Mucosa of stomach (tissue), 1 donor: ENCODE results near the gene SEC16B.

Source experiments
- H3K27me3 ChIP-seq: one replicate; pipeline ENCODE4 v1.7.0; 2013; ENCODE audit warnings: mild to moderate bottlenecking, low read length; ENCODE audit not compliant: control insufficient read depth, insufficient read depth
- H3K36me3 ChIP-seq: one replicate; pipeline ENCODE4 v1.7.0; 2013; ENCODE audit warnings: low read length; ENCODE audit not compliant: control insufficient read depth, insufficient read depth
- H3K4me1 ChIP-seq: one replicate; pipeline ENCODE4 v1.7.0; 2013; ENCODE audit warnings: mild to moderate bottlenecking, low read length; ENCODE audit not compliant: control insufficient read depth, insufficient read depth
- H3K4me3 ChIP-seq: one replicate; pipeline ENCODE4 v1.7.0; 2013; ENCODE audit warnings: low read length
- H3K9ac ChIP-seq: one replicate; pipeline ENCODE4 v1.7.0; 2013; ENCODE audit warnings: mild to moderate bottlenecking, low read length, moderate library complexity
- H3K9me3 ChIP-seq: one replicate; pipeline ENCODE4 v1.7.0; 2013; ENCODE audit warnings: mild to moderate bottlenecking, low read length, moderate library complexity; ENCODE audit not compliant: control insufficient read depth
- donor health status: Pancreatic carcinoma.

Gene SEC16B

DNA sequence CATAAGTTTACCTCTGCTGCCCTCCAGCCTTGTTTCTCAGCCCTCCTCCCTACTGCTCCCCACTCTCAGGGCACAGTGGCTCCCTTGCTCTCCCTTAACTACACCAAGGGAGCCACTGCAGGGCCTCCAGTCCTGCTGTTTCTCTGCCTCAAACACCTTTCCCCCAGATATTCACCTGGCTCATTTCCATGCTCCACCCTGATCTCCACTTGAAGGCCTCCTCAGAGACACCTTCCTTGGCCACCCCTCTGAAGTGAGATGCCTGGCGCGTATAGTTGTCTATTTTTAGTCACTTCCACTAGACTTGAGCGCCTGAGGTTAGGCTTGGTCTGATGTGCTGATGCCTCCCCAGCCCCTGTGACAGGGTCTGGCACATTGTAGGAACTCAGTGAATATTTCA, 34.9 kb downstream of the SEC16B start:
- no peaks in the 10 kb centered on the region for H3K4me1 ChIP-seq
- no peaks in the 10 kb centered on the region for H3K9me3 ChIP-seq
- H3K4me3 ChIP-seq = no peak overlapping the region
- H3K9ac ChIP-seq = no peak overlapping the region
- no peaks in the 10 kb centered on the region for H3K36me3 ChIP-seq
- no peaks in the 10 kb centered on the region for H3K27me3 ChIP-seq

DNA sequence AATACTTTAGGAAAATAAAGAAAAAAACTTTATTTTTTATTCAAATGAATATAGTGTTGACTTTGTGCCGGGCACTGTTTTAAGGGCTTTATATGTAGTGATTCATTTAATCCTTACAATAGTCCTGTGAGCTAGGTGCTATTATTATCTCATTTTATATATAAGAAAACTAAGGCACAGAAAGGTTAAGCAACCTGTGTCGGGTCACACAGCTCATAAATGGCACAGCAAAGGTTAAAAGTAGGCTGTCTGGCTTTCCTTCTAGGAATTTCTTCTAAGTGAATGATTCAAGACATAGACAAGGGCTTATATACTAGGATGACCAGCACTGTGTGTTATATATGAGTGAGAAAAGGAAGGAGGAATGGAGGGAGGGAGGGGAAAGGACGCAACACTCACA, 35.4 kb downstream of the SEC16B start:
- Histone ChIP-seq H3K4me1 (no peaks in the 10 kb centered on the region), H3K27me3 (no peaks in the 10 kb centered on the region), H3K4me3 (no peak overlapping the region), H3K9me3 (no peaks in the 10 kb centered on the region), H3K9ac (no peak overlapping the region), H3K36me3 (no peaks in the 10 kb centered on the region)

GRCh38 chr1:177933881-177934280, 36.0 kb downstream of the SEC16B start:
- Histone ChIP-seq H3K9me3 (no peaks in the 10 kb centered on the region), H3K27me3 (no peaks in the 10 kb centered on the region), H3K4me3 (no peak overlapping the region), H3K9ac (no peak overlapping the region), H3K36me3 (no peaks in the 10 kb centered on the region), H3K4me1 (no peaks in the 10 kb centered on the region)

- Histone ChIP-seq H3K9ac (no peak overlapping the region), H3K27me3 (no peaks in the 10 kb centered on the region), H3K36me3 (no peaks in the 10 kb centered on the region)
These were observed 37.7 kb downstream of the SEC16B start for GRCh38 chr1:177932123-177932522.

GRCh38 chr1:177928952-177929351, 40.9 kb downstream of the SEC16B start:
- Histone ChIP-seq H3K36me3 (no peaks in the 10 kb centered on the region), H3K27me3 (no peaks in the 10 kb centered on the region), H3K4me1 (no peaks in the 10 kb centered on the region), H3K9ac (no peak overlapping the region), H3K9me3 (no peaks in the 10 kb centered on the region), H3K4me3 (no peak overlapping the region)

More at GRCh38 chr1:177932123-177932522, 37.7 kb downstream of the SEC16B start:
- Histone ChIP-seq H3K4me3 (no peak overlapping the region), H3K4me1 (no peaks in the 10 kb centered on the region), H3K9me3 (no peaks in the 10 kb centered on the region)

GRCh38 chr1:177928194-177928593, 41.7 kb downstream of the SEC16B start:
- Histone ChIP-seq H3K36me3 (no peaks in the 10 kb centered on the region), H3K9ac (no peak overlapping the region)

GRCh38 chr1:177927021-177927596, 42.7 kb downstream of the SEC16B start:
- no peak overlapping the region for H3K4me3 ChIP-seq
- no peaks in the 10 kb centered on the region for H3K36me3 ChIP-seq
- no peaks in the 10 kb centered on the region for H3K4me1 ChIP-seq
- no peak overlapping the region for H3K9ac ChIP-seq
- H3K27me3 ChIP-seq = no peaks in the 10 kb centered on the region
- no peaks in the 10 kb centered on the region for H3K9me3 ChIP-seq

More at GRCh38 chr1:177928194-177928593, 41.7 kb downstream of the SEC16B start:
- no peaks in the 10 kb centered on the region for H3K27me3 ChIP-seq
- H3K4me3 ChIP-seq = no peak overlapping the region
- no peaks in the 10 kb centered on the region for H3K4me1 ChIP-seq
- H3K9me3 ChIP-seq = no peaks in the 10 kb centered on the region

- Histone ChIP-seq H3K36me3 (no peaks in the 10 kb centered on the region), H3K9me3 (no peaks in the 10 kb centered on the region), H3K4me3 (no peak overlapping the region), H3K4me1 (no peaks in the 10 kb centered on the region), H3K9ac (no peak overlapping the region), H3K27me3 (no peaks in the 10 kb centered on the region)
These were observed 43.7 kb downstream of the SEC16B start for GRCh38 chr1:177926201-177926600.

- H3K9me3 ChIP-seq = no peaks in the 10 kb centered on the region
- H3K4me3 ChIP-seq = no peak overlapping the region
- no peaks in the 10 kb centered on the region for H3K4me1 ChIP-seq
- H3K9ac ChIP-seq = no peak overlapping the region
- no peaks in the 10 kb centered on the region for H3K36me3 ChIP-seq
- H3K27me3 ChIP-seq = no peaks in the 10 kb centered on the region
These were observed 44.9 kb downstream of the SEC16B start for GRCh38 chr1:177925006-177925405.

DNA sequence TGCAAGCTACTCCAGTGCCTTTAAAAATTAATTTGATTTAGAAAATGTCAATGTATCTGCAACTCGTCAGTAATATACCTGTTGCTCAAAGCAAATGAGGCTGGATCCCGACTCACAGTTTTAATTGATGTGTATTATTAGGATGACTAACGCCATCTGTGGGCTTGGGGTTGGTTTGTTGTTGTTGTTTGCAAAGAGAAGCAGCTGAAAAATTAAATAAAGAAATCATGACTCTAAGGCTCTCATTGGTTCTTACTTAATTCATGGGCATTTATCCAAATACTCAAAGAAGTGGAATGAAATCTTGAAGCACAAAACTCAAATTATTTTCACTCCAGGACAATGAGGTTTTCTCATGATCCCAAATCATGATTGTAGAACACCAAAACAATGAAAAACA, 46.4 kb downstream of the SEC16B start:
- no peaks in the 10 kb centered on the region for H3K27me3 ChIP-seq
- no peak overlapping the region for H3K4me3 ChIP-seq
- no peaks in the 10 kb centered on the region for H3K36me3 ChIP-seq
- no peaks in the 10 kb centered on the region for H3K9me3 ChIP-seq
- H3K9ac ChIP-seq = no peak overlapping the region
- no peaks in the 10 kb centered on the region for H3K4me1 ChIP-seq

- Histone ChIP-seq H3K36me3 (no peaks in the 10 kb centered on the region), H3K9ac (no peak overlapping the region), H3K4me1 (no peaks in the 10 kb centered on the region), H3K27me3 (no peaks in the 10 kb centered on the region), H3K4me3 (no peak overlapping the region), H3K9me3 (no peaks in the 10 kb centered on the region)
These were observed 47.6 kb downstream of the SEC16B start for GRCh38 chr1:177922209-177922608.

GRCh38 chr1:177921590-177921989, 48.3 kb downstream of the SEC16B start:
- Histone ChIP-seq H3K4me3 (no peak overlapping the region), H3K9ac (no peak overlapping the region), H3K36me3 (no peaks in the 10 kb centered on the region), H3K9me3 (no peaks in the 10 kb centered on the region), H3K27me3 (no peaks in the 10 kb centered on the region), H3K4me1 (no peaks in the 10 kb centered on the region)

DNA sequence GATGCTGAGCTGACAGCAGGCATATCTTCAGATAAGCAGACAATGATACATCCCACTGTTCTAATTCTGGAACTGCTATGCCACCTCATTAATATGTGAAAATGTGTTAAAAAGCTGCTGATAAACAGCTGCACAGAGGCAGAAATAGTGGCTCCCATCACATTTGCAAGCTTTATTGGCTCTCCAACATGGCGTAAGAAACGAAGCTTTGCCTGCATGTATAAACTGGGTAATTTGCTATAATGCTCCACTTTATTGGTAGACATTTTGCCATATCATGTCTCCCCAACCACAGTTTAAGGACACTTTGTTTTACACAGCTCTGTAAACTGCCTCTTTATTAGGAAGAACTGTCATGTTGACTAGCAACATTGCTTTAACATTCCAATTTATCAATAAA, 49.8 kb downstream of the SEC16B start:
- no peaks in the 10 kb centered on the region for H3K4me1 ChIP-seq
- H3K9me3 ChIP-seq = no peaks in the 10 kb centered on the region
- H3K4me3 ChIP-seq = no peak overlapping the region
- no peaks in the 10 kb centered on the region for H3K36me3 ChIP-seq
- no peak overlapping the region for H3K9ac ChIP-seq
- no peaks in the 10 kb centered on the region for H3K27me3 ChIP-seq
